ENCODE results near the gene CRYAA.
"Not testable (repeated sequence)": the region's sequence is repeated elsewhere in the genome, so short reads cannot be mapped to it uniquely, and the experiment has no call there.

DNA sequence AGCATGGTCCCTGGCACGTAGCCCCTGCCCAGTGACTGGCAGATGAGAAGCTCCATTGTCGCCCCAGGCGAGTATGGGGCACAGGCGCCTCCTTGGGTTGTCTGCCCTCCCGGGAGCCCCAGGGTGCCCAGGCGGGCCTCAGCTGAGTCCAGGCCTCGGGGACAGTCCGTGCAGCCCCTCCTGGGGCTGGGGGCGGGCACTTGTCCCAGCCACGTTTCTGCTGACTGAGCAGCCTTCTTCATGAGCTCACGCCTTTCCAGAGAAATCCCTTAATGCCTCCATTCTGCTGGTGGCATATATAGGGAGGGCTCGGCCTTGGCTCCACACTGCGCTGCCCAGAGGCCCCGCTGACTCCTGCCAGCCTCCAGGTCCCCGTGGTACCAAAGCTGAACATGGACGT lies at the start of gene CRYAA:
- TF ChIP-seq, protein P1, sequence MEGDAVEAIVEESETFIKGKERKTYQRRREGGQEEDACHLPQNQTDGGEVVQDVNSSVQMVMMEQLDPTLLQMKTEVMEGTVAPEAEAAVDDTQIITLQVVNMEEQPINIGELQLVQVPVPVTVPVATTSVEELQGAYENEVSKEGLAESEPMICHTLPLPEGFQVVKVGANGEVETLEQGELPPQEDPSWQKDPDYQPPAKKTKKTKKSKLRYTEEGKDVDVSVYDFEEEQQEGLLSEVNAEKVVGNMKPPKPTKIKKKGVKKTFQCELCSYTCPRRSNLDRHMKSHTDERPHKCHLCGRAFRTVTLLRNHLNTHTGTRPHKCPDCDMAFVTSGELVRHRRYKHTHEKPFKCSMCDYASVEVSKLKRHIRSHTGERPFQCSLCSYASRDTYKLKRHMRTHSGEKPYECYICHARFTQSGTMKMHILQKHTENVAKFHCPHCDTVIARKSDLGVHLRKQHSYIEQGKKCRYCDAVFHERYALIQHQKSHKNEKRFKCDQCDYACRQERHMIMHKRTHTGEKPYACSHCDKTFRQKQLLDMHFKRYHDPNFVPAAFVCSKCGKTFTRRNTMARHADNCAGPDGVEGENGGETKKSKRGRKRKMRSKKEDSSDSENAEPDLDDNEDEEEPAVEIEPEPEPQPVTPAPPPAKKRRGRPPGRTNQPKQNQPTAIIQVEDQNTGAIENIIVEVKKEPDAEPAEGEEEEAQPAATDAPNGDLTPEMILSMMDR (IDR thresholded peaks at IDR 0.05), result not testable (repeated sequence)
- TF ChIP-seq POLR2A (IDR thresholded peaks at IDR 0.05), result not testable (repeated sequence)

Data from heart left ventricle (tissue), 13 donors.